ENCODE data around the gene PRKAR1A. TPM values are rescaled to one million over a fixed set of nuclear protein-coding genes. Genes with fewer than 3 reads are reported as not detected.

PRKAR1A gene
- total and polyA plus RNA-seq, 2 of the 8 experiments (the other 6 are each of a cell fraction or from before 2014, with no cell fraction given) = 39.3 to 149 TPM

DNA sequence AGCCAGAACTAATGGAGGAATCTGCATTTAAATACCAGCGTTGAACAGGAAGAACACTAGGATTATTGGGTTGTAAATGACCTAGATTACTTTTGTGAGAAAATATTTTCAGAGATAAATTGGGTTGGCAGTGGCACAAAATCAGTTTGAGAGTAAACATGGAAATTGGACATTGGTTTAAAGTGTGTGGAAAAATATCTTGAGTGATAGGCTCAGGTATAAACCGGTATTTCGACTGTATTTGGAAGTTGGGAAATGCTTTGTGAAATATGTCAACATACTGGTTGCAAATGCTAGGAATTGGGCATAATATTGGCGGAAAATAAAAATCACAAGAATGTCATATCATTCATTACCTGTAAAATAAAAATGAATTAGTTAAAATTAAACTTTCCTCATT lies 15.1 kb downstream of the PRKAR1A start (continued):
- TF ChIP-seq, protein P1, sequence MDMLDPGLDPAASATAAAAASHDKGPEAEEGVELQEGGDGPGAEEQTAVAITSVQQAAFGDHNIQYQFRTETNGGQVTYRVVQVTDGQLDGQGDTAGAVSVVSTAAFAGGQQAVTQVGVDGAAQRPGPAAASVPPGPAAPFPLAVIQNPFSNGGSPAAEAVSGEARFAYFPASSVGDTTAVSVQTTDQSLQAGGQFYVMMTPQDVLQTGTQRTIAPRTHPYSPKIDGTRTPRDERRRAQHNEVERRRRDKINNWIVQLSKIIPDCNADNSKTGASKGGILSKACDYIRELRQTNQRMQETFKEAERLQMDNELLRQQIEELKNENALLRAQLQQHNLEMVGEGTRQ (IDR thresholded peaks at IDR 0.05; ENCODE audit: low read length) = no peak
- no peak for TF ChIP-seq CEBPB (IDR thresholded peaks at IDR 0.05; ENCODE audit: low read depth, low read length)
- no peak for TF ChIP-seq GTF2F1 (IDR thresholded peaks at IDR 0.05; ENCODE audit: borderline replicate concordance, low read depth, low read length)
- TF ChIP-seq TEAD4 (IDR thresholded peaks at IDR 0.05; ENCODE audit: low read depth, low read length) = no peak
- TF ChIP-seq YY1 (IDR thresholded peaks at IDR 0.05; ENCODE audit: low read depth, low read length) = no peak
- TF ChIP-seq PHF8 (conservative IDR thresholded peaks at IDR 0.05; ENCODE audit: low read depth, low read length) = no peak
